SK-N-SH (cell line): ENCODE measurements around the gene B3GNT3. TPM values are rescaled to one million over a fixed set of nuclear protein-coding genes. Genes with fewer than 3 reads are reported as not detected.
A peak's percentile ranks its signal among the peaks of the same experiment; 100 is the strongest.

Experiments used
- CTCF ChIA-PET: fragments of 300-600, 350-600 bp; formaldehyde crosslinking; extraction: SDS; loops from one replicate; lab custom pipeline; 2021; lab: Yijun Ruan, JAX
- POLR2A ChIA-PET: fragments of 350-600 bp; sonication (Branson Sonifier 250); formaldehyde crosslinking; extraction: SDS; loops from one replicate; lab custom pipeline; 2020; ENCODE audit warnings: antibody characterized with exemption, inconsistent platforms; lab: Yijun Ruan, JAX
- DNase-seq: peaks from one replicate; pipeline ENCODE4 v3.0.0; 2012
- H2AFZ ChIP-seq: fragments of 200-600 bp; sonication (generic); 2 replicates; pipeline ENCODE4 v1.8.1; 2016; ENCODE audit warnings: antibody characterized with exemption, mild to moderate bottlenecking, low read depth
- H3F3A ChIP-seq: fragments of 200-600 bp; sonication (generic); replicated peaks from 2 replicates; pipeline ENCODE3; 2016; ENCODE audit warnings: antibody characterized with exemption, mild to moderate bottlenecking; ENCODE audit not compliant: insufficient read depth
- H3K27ac ChIP-seq, 2 experiments: fragments of 200-500 bp in 1 of 2; fragments of 200-600 bp in 1 of 2; sonication (Bioruptor generic) in 1 of 2; sonication (generic), shearing (Covaris generic) in 1 of 2; 2 replicates each; pipeline versions ENCODE4 v1.5.1 to v1.6.1; 2014 to 2016; ENCODE audit warnings: low read depth in 2 of 2, inconsistent platforms in 1 of 2, low read length in 1 of 2, mild to moderate bottlenecking in 1 of 2, mixed read lengths in 1 of 2
- H3K27me3 ChIP-seq: fragments of 200-600 bp; sonication (generic), shearing (Covaris generic); 2 replicates; pipeline ENCODE4 v1.6.1; 2016; ENCODE audit warnings: mixed run types; ENCODE audit not compliant: insufficient read depth
- H3K36me3 ChIP-seq, 2 experiments: fragments of 200-500 bp in 1 of 2; fragments of 200-600 bp in 1 of 2; sonication (Bioruptor generic) in 1 of 2; sonication (generic) in 1 of 2; replicated peaks in 1 of 2; 2 replicates each; pipeline versions ENCODE3 to v1.5.1; 2014 to 2016; ENCODE audit warnings: low read length in 1 of 2, mild to moderate bottlenecking in 1 of 2; ENCODE audit not compliant: insufficient read depth in 2 of 2, control insufficient read depth in 1 of 2
- H3K4me1 ChIP-seq, 2 experiments: fragments of 200-500 bp in 1 of 2; fragments of 200-600 bp in 1 of 2; sonication (Bioruptor generic) in 1 of 2; sonication (generic), shearing (Covaris generic) in 1 of 2; 2 replicates each; pipeline versions ENCODE4 v1.5.1 to v1.6.1; 2014 to 2016; ENCODE audit warnings: low read depth in 1 of 2, low read length in 1 of 2, mixed run types in 1 of 2; ENCODE audit not compliant: insufficient read depth in 2 of 2, control insufficient read depth in 1 of 2
- H3K4me2 ChIP-seq: fragments of 200-600 bp; sonication (generic), shearing (Covaris generic); 2 replicates; pipeline ENCODE4 v1.6.1; 2017; ENCODE audit warnings: mixed run types
- H3K4me3 ChIP-seq, 2 experiments: fragments of 200-500 bp in 1 of 2; fragments of 200-600 bp in 1 of 2; sonication (Bioruptor generic) in 1 of 2; sonication (generic), shearing (Covaris generic) in 1 of 2; 2 replicates each; pipeline versions ENCODE4 v1.5.1 to v1.8.1; 2014 to 2016; ENCODE audit warnings: low read depth in 2 of 2, inconsistent platforms in 1 of 2, low read length in 1 of 2, mild to moderate bottlenecking in 1 of 2, mixed read lengths in 1 of 2, moderate library complexity in 1 of 2
- H3K79me2 ChIP-seq: fragments of 200-600 bp; sonication (generic); 2 replicates; pipeline ENCODE4 v1.8.1; 2017; ENCODE audit warnings: mild to moderate bottlenecking; ENCODE audit not compliant: insufficient read depth
- H3K9ac ChIP-seq: fragments of 200-600 bp; sonication (generic); 2 replicates; pipeline ENCODE4 v1.6.1; 2017; ENCODE audit warnings: mixed run types
- H3K9me2 ChIP-seq: fragments of 200-600 bp; sonication (generic); 2 replicates; pipeline ENCODE4 v1.6.1; 2017; ENCODE audit warnings: mixed run types
- H3K9me3 ChIP-seq: fragments of 200-600 bp; sonication (generic); 2 replicates; pipeline ENCODE4 v1.6.1; 2017; ENCODE audit warnings: mixed run types, mild to moderate bottlenecking, moderate library complexity
- H4K20me1 ChIP-seq: fragments of 200-600 bp; sonication (generic); 2 replicates; pipeline ENCODE4 v1.6.1; 2017; ENCODE audit warnings: mild to moderate bottlenecking, mixed run types; ENCODE audit not compliant: insufficient read depth
- ELF1 ChIP-seq: IDR thresholded peaks from 2 replicates; pipeline ENCODE4 v1.4.0; 2012
- EP300 ChIP-seq, 2 experiments: IDR thresholded peaks; 2 replicates each; pipeline versions ENCODE4 v1.4.0 to v1.6.1; 2012; ENCODE audit warnings: borderline replicate concordance in 1 of 2, low read depth in 1 of 2, low read length in 1 of 2
- EZH2phosphoT487 ChIP-seq: fragments of 200-600 bp; sonication (generic); IDR thresholded peaks from 2 replicates; pipeline ENCODE4 v1.6.1; 2017; ENCODE audit warnings: low read depth, mixed run types, mild to moderate bottlenecking, antibody characterized with exemption, moderate library complexity, borderline replicate concordance
- FOXJ3 ChIP-seq: sonication (generic); formaldehyde crosslinking; IDR thresholded peaks from 2 replicates; pipeline ENCODE4 v1.5.1; 2020; ENCODE audit warnings: mild to moderate bottlenecking, missing genetic modification reagents
- FOXM1 ChIP-seq: IDR thresholded peaks from 2 replicates; pipeline ENCODE4 v1.4.0; 2012; ENCODE audit warnings: low read depth, mild to moderate bottlenecking
- GABPA ChIP-seq: IDR thresholded peaks from 2 replicates; pipeline ENCODE4 v1.4.0; 2012; ENCODE audit warnings: low read depth, mild to moderate bottlenecking
- JUND ChIP-seq: IDR thresholded peaks from 2 replicates; pipeline ENCODE4 v1.4.0; 2012
- NRF1 ChIP-seq: IDR thresholded peaks from 2 replicates; pipeline ENCODE4 v1.6.1; 2012; ENCODE audit warnings: low read depth, mild to moderate bottlenecking, low read length
- POLR2AphosphoS5 ChIP-seq: IDR thresholded peaks from 2 replicates; pipeline ENCODE4 v1.6.1; 2012; ENCODE audit warnings: low read depth, low read length
- RAD21 ChIP-seq: IDR thresholded peaks from 2 replicates; pipeline ENCODE4 v1.6.1; 2012; ENCODE audit warnings: mild to moderate bottlenecking, low read length
- RFX5 ChIP-seq: IDR thresholded peaks from 2 replicates; pipeline ENCODE4 v1.6.1; 2012; ENCODE audit warnings: mild to moderate bottlenecking, improper control_type of control experiment, low read length
- RXRA ChIP-seq: IDR thresholded peaks from 2 replicates; pipeline ENCODE4 v1.4.0; 2012; ENCODE audit warnings: low read depth, mild to moderate bottlenecking, borderline replicate concordance
- SIN3A ChIP-seq: IDR thresholded peaks from 2 replicates; pipeline ENCODE4 v1.6.1; 2012; ENCODE audit warnings: low read depth, mild to moderate bottlenecking, low read length, moderate library complexity, borderline replicate concordance
- TCF12 ChIP-seq: IDR thresholded peaks from 2 replicates; pipeline ENCODE4 v1.4.0; 2012
- TEAD4 ChIP-seq: IDR thresholded peaks from 2 replicates; pipeline ENCODE4 v1.4.0; 2012; ENCODE audit warnings: mild to moderate bottlenecking, borderline replicate concordance; ENCODE audit not compliant: insufficient read depth
- WGBS: methylation state at CpG from one replicate; pipeline ENCODE4 v1.1.6; 2017; ENCODE audit warnings: low lambda C conversion rate; 5-methylcytosine and 5-hydroxymethylcytosine counted together
- polyA plus RNA-seq, 3 experiments: library from polyadenylated mRNA; depleted of rRNA; stranded (reverse); fragments of >200 nt; gene quantifications; 2 replicates each; pipeline ENCODE4 v1.2.3, GENCODE V29; 2012
- TF ChIP-seq, protein P1 (sequence below): IDR thresholded peaks from 2 replicates; pipeline ENCODE4 v1.6.1; 2012; ENCODE audit warnings: mild to moderate bottlenecking, low read depth, low read length, moderate library complexity
- TF ChIP-seq, protein P2 (sequence below): IDR thresholded peaks from 2 replicates; pipeline ENCODE4 v1.4.0; 2012; ENCODE audit warnings: low read depth
- TF ChIP-seq, protein P3 (sequence below): IDR thresholded peaks from 2 replicates; pipeline ENCODE4; 2012
- TF ChIP-seq, protein P4 (sequence below): IDR thresholded peaks from 2 replicates; pipeline ENCODE4 v1.4.0; 2012; ENCODE audit warnings: low read depth, borderline replicate concordance

Gene B3GNT3
- polyA plus RNA-seq, 1 of the 3 experiments (the other 2 are of a cell fraction) = not detected

DNA sequence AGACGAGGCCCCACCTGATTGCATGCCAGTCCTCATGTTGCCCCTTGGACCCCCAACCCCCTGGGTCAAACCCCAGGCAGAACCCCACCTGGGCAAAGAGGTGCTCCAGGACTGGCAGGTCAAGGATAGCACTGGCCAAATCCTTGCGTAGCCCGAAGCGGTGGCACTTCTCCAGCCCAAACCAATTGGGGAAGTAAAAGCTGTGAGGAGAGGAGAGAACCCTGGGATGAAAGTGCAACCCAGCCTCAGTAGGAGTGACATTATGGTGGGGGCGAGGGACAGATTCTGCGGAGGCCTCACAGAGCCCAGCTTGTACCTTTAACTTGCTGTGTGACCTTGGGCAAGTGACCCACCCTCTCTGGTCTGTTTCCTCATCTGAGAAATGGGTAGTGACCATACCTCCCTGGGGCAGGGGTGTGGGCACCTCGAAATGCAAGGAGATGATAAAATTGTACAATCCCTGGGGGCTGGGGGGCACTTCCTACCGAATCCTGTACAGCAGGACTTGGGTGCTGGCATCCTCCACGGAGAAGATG lies 48.4 kb downstream of the B3GNT3 start:
- Histone ChIP-seq H3K4me2 (0 out of 2 replicates have a peak overlapping the region, but pooled peaks have one; percentile 80), H3K9ac (no peak overlapping the region), H4K20me1 (no peaks in the 10 kb centered on the region), H3K4me3 (no peak overlapping the region; a peak in 1 of 4 replicates), H3K27me3 (no peaks in the 10 kb centered on the region), H3K9me3 (no peaks in the 10 kb centered on the region), H3K36me3 (no peaks in the 10 kb centered on the region), H2AFZ (no peak overlapping the region), H3K27ac (no peak overlapping the region), H3F3A (no peaks in the 10 kb centered on the region), H3K79me2 (no peaks in the 10 kb centered on the region), H3K9me2 (no peaks in the 10 kb centered on the region), H3K4me1 (peaks cover 0 to 14% of the 10 kb centered on the region in 2 experiments; a peak in 1 of 4 replicates)
- no peak for DNase-seq
- 93% methylated on average over 3 of the region's 9 CpGs for WGBS
- TF ChIP-seq EP300 (IDR thresholded peaks at IDR 0.05; ENCODE audit: borderline replicate concordance in 1 of 2, low read depth in 1 of 2, low read length in 1 of 2) = no peak
- TF ChIP-seq GABPA = no peak
- no peak for TF ChIP-seq TCF12
- TF ChIP-seq, protein P1, sequence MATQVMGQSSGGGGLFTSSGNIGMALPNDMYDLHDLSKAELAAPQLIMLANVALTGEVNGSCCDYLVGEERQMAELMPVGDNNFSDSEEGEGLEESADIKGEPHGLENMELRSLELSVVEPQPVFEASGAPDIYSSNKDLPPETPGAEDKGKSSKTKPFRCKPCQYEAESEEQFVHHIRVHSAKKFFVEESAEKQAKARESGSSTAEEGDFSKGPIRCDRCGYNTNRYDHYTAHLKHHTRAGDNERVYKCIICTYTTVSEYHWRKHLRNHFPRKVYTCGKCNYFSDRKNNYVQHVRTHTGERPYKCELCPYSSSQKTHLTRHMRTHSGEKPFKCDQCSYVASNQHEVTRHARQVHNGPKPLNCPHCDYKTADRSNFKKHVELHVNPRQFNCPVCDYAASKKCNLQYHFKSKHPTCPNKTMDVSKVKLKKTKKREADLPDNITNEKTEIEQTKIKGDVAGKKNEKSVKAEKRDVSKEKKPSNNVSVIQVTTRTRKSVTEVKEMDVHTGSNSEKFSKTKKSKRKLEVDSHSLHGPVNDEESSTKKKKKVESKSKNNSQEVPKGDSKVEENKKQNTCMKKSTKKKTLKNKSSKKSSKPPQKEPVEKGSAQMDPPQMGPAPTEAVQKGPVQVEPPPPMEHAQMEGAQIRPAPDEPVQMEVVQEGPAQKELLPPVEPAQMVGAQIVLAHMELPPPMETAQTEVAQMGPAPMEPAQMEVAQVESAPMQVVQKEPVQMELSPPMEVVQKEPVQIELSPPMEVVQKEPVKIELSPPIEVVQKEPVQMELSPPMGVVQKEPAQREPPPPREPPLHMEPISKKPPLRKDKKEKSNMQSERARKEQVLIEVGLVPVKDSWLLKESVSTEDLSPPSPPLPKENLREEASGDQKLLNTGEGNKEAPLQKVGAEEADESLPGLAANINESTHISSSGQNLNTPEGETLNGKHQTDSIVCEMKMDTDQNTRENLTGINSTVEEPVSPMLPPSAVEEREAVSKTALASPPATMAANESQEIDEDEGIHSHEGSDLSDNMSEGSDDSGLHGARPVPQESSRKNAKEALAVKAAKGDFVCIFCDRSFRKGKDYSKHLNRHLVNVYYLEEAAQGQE = no peak
- no peak for TF ChIP-seq TEAD4
- TF ChIP-seq, protein P2, sequence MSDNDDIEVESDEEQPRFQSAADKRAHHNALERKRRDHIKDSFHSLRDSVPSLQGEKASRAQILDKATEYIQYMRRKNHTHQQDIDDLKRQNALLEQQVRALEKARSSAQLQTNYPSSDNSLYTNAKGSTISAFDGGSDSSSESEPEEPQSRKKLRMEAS = no peak
- TF ChIP-seq EZH2phosphoT487 = no peak
- TF ChIP-seq, protein P3, sequence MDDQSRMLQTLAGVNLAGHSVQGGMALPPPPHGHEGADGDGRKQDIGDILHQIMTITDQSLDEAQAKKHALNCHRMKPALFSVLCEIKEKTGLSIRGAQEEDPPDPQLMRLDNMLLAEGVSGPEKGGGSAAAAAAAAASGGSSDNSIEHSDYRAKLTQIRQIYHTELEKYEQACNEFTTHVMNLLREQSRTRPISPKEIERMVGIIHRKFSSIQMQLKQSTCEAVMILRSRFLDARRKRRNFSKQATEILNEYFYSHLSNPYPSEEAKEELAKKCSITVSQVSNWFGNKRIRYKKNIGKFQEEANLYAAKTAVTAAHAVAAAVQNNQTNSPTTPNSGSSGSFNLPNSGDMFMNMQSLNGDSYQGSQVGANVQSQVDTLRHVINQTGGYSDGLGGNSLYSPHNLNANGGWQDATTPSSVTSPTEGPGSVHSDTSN = no peak
- no peak for TF ChIP-seq SIN3A
- TF ChIP-seq NRF1 = no peak
- TF ChIP-seq FOXM1 = no peak
- no peak for TF ChIP-seq FOXJ3 (CRISPR knock-in tag)
- no peak for TF ChIP-seq JUND
- TF ChIP-seq RAD21 = no peak
- no peak for TF ChIP-seq RFX5
- no peak for TF ChIP-seq ELF1
- TF ChIP-seq POLR2AphosphoS5 = no peak
- TF ChIP-seq, protein P4, sequence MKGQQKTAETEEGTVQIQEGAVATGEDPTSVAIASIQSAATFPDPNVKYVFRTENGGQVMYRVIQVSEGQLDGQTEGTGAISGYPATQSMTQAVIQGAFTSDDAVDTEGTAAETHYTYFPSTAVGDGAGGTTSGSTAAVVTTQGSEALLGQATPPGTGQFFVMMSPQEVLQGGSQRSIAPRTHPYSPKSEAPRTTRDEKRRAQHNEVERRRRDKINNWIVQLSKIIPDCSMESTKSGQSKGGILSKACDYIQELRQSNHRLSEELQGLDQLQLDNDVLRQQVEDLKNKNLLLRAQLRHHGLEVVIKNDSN = no peak
- TF ChIP-seq RXRA = no peak
- ChIA-PET POLR2A (interaction anchor here (3.1 kb wide), 1 partner anchor 16 kb away, joined by 14 read pairs; the partner anchor contains the start of gene RPL18A), CTCF (interaction anchor here (0.6 to 2.8 kb wide), 8 partner anchors 8 to 426 kb away, joined by 3 to 20 read pairs (median 3); partner anchors contain the start of genes CCDC124 and RPL18A)
